Measurements from ENCODE around the gene RIF1.

The RIF1 gene

GRCh38 chr2:151405376-151405775, 4.3 kb upstream of the RIF1 start:
- Histone ChIP-seq H3K79me2 (ENCODE audit: insufficient read depth, low read length) (peaks cover 7% of the 10 kb centered on the region), H3K9me3 (ENCODE audit: insufficient read depth, low read length) (no peaks in the 10 kb centered on the region), H3K4me3 (ENCODE audit: insufficient read depth, low read length, poor library complexity, severe bottlenecking) (no peak overlapping the region), H3K36me3 (ENCODE audit: low read length) (no peaks in the 10 kb centered on the region), H3K27ac (ENCODE audit: low read depth, low read length) (no peak overlapping the region), H3K4me2 (ENCODE audit: low read depth, low read length, poor library complexity, severe bottlenecking) (no peak overlapping the region), H2AFZ (ENCODE audit: low read depth, low read length, severe bottlenecking) (no peak overlapping the region), H3K9ac (ENCODE audit: low read length) (no peak overlapping the region), H4K20me1 (ENCODE audit: low read depth, low read length) (no peaks in the 10 kb centered on the region), H3K9me2 (replicated peaks; ENCODE audit: insufficient read depth, low read length) (no peaks in the 10 kb centered on the region), H3K27me3 (ENCODE audit: low read length) (no peaks in the 10 kb centered on the region), H3F3A (ENCODE audit: insufficient read depth) (no peaks in the 10 kb centered on the region)
- TF ChIP-seq EZH2phosphoT487 (conservative IDR thresholded peaks at IDR 0.05; ENCODE audit: low read length) (no peak), CTCF (IDR thresholded peaks at IDR 0.05; ENCODE audit: insufficient read depth, low read length, poor library complexity, severe bottlenecking) (no peak)

GRCh38 chr2:151407281-151407680, 2.4 kb upstream of the RIF1 start:
- H3F3A ChIP-seq (ENCODE audit: insufficient read depth), result no peaks in the 10 kb centered on the region
- peaks cover 6% of the 10 kb centered on the region for H3K36me3 ChIP-seq (ENCODE audit: low read length)
- H2AFZ ChIP-seq (ENCODE audit: low read depth, low read length, severe bottlenecking), result no peak overlapping the region
- peaks cover 26% of the 10 kb centered on the region for H3K79me2 ChIP-seq (ENCODE audit: insufficient read depth, low read length)
- no peaks in the 10 kb centered on the region for H3K9me3 ChIP-seq (ENCODE audit: insufficient read depth, low read length)
- H3K9me2 ChIP-seq (replicated peaks; ENCODE audit: insufficient read depth, low read length), result no peaks in the 10 kb centered on the region
- no peak for TF ChIP-seq EZH2phosphoT487 (conservative IDR thresholded peaks at IDR 0.05; ENCODE audit: low read length)
- TF ChIP-seq CTCF (IDR thresholded peaks at IDR 0.05; ENCODE audit: insufficient read depth, low read length, poor library complexity, severe bottlenecking), result no peak
- no peak overlapping the region for H3K4me3 ChIP-seq (ENCODE audit: insufficient read depth, low read length, poor library complexity, severe bottlenecking)
- H3K9ac ChIP-seq (ENCODE audit: low read length), result no peak overlapping the region
- H4K20me1 ChIP-seq (ENCODE audit: low read depth, low read length), result no peaks in the 10 kb centered on the region
- H3K27ac ChIP-seq (ENCODE audit: low read depth, low read length), result no peak overlapping the region
- H3K27me3 ChIP-seq (ENCODE audit: low read length), result no peaks in the 10 kb centered on the region
- H3K4me2 ChIP-seq (ENCODE audit: low read depth, low read length, poor library complexity, severe bottlenecking), result no peak overlapping the region

- Histone ChIP-seq H3K9me3 (ENCODE audit: insufficient read depth, low read length) (no peaks in the 10 kb centered on the region), H3K4me2 (ENCODE audit: low read depth, low read length, poor library complexity, severe bottlenecking) (peak overlapping the region; percentile 96), H3K27ac (ENCODE audit: low read depth, low read length) (peak overlapping the region; percentile 66), H3K27me3 (ENCODE audit: low read length) (no peaks in the 10 kb centered on the region), H3K36me3 (ENCODE audit: low read length) (peaks cover 14% of the 10 kb centered on the region), H3K79me2 (ENCODE audit: insufficient read depth, low read length) (peaks cover 43% of the 10 kb centered on the region), H3F3A (ENCODE audit: insufficient read depth) (no peaks in the 10 kb centered on the region), H3K9ac (ENCODE audit: low read length) (peak overlapping the region; percentile 95), H3K9me2 (replicated peaks; ENCODE audit: insufficient read depth, low read length) (no peaks in the 10 kb centered on the region), H3K4me3 (ENCODE audit: insufficient read depth, low read length, poor library complexity, severe bottlenecking) (peak overlapping the region; percentile 87), H2AFZ (ENCODE audit: low read depth, low read length, severe bottlenecking) (peak overlapping the region; percentile 100), H4K20me1 (ENCODE audit: low read depth, low read length) (no peaks in the 10 kb centered on the region)
- TF ChIP-seq EZH2phosphoT487 (conservative IDR thresholded peaks at IDR 0.05; ENCODE audit: low read length) (no peak), CTCF (IDR thresholded peaks at IDR 0.05; ENCODE audit: insufficient read depth, low read length, poor library complexity, severe bottlenecking) (no peak)
Measured at GRCh38 chr2:151408788-151409600, 708 bp upstream of the RIF1 start.
